Naive thymus-derived CD4-positive, alpha-beta T cell (primary cell): ENCODE results near the gene RSF1. TPM values are rescaled to one million over a fixed set of nuclear protein-coding genes. Genes with fewer than 3 reads are reported as not detected.

ENCODE experiments used
- polyA plus RNA-seq, 2 donors: library from polyadenylated mRNA; unstranded; fragments of 300-500 nt; fragmentation: Illumina TruSeq; gene quantifications; one replicate each; pipeline ENCODE4 v1.2.3, GENCODE V29; 2021
- total RNA-seq, 6 experiments: library from RNA in 5 of 6; stranded (reverse) in 5 of 6; gene quantifications; 1 replicate in 5 of 6; 2 replicates in 1 of 6; pipeline ENCODE4 v1.2.3 and lab custom pipeline; 2021 to 2026

Gene RSF1
- total and polyA plus RNA-seq, 7 experiments from 2014 or later: 33.3 to 113 (median 83.5) TPM

Other genes with a start within 250 kb of the RSF1 start
- 1 to 10 TPM in 1 of 5 experiments, under 1 TPM in 3, not detected in 1; 0.27 to 1.1 (median 0.58) TPM for gene AQP11, start 230.8 kb downstream of the RSF1 start, total RNA-seq
- gene AQP11, start 230.8 kb downstream of the RSF1 start, polyA plus RNA-seq: under 1 TPM; 0.84 TPM
- 100 to 1,000 TPM in 4 of 5 experiments, 10 to 100 TPM in 1; 82.2 to 149 (median 113) TPM for gene CLNS1A, start 182.9 kb downstream of the RSF1 start, total RNA-seq
- gene CLNS1A, start 182.9 kb downstream of the RSF1 start, polyA plus RNA-seq: 100 to 1,000 TPM; 139 to 145 TPM
- 1 to 10 TPM; 5.2 to 9.2 (median 6.5) TPM for gene AAMDC, start 422 bp upstream of the RSF1 start, total RNA-seq
- 10 to 100 TPM; 25.5 TPM for gene AAMDC, start 422 bp upstream of the RSF1 start, polyA plus RNA-seq
- gene INTS4, start 173.9 kb upstream of the RSF1 start, total RNA-seq: 10 to 100 TPM; 54.4 to 87.0 (median 65.0) TPM
- 10 to 100 TPM; 40.9 to 42.6 TPM for gene INTS4, start 173.9 kb upstream of the RSF1 start, polyA plus RNA-seq
- under 1 TPM in 1 of 5 experiments, not detected in 4; 0.19 TPM for gene KCTD14, start 202.6 kb upstream of the RSF1 start, total RNA-seq
- under 1 TPM; 0.28 to 0.50 TPM for gene KCTD14, start 202.6 kb upstream of the RSF1 start, polyA plus RNA-seq
- gene THRSP, start 243.1 kb upstream of the RSF1 start, total RNA-seq: not detected
- not detected for gene THRSP, start 243.1 kb upstream of the RSF1 start, polyA plus RNA-seq